ENCODE measurements around the gene MAFF.
A peak's percentile ranks its signal among the peaks of the same experiment; 100 is the strongest.

The MAFF gene

GRCh38 chr22:38250643-38251340 is 49.0 kb downstream of the MAFF start:
- DNase-seq = no peak

GRCh38 chr22:38251341-38251692 is 49.5 kb downstream of the MAFF start:
- no peak for DNase-seq

GRCh38 chr22:38255697-38256096 is 53.9 kb downstream of the MAFF start:
- no peak for DNase-seq

DNA sequence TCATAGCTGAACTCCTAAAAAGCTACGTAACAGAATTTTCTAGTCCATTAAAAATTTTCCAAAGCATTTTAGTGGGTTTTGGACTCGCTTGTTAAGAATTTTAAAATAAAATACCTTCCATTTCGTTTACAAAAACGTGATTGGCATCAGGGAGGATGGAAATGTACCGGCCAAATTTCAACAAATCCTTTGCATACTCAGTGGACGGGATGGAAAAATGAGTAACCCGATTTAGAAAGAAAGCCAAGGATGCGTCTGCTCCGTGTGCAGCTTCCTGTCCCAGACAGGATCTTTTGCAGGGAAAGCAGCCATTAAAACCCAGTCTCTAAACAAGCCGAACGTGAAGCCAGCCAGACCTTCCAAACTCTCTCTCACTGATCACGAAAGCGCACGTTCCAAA is 55.4 kb downstream of the MAFF start:
- DNase-seq = peak; percentile 75

GRCh38 chr22:38257650-38258250 is 56.0 kb downstream of the MAFF start:
- no peak for DNase-seq

DNA sequence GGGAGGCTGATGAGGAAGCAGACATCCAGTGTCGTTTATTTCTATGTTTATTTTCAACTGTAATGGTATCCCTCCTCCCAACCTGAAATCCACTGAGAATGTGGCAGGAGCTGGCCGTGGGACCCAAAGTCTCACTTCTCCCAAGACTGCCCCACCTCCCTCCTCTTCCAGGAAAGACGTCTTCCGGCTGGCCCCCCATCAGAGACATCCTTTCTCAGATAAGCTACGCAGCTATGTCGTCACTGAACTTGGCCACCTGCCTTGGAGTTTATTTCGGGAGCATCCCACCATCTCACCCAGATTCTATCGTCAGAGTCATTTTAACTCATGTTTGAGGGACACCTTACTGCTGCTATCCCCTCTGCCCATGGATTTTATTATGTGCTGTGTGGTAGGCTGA is 57.1 kb downstream of the MAFF start:
- DNase-seq = no peak

DNA sequence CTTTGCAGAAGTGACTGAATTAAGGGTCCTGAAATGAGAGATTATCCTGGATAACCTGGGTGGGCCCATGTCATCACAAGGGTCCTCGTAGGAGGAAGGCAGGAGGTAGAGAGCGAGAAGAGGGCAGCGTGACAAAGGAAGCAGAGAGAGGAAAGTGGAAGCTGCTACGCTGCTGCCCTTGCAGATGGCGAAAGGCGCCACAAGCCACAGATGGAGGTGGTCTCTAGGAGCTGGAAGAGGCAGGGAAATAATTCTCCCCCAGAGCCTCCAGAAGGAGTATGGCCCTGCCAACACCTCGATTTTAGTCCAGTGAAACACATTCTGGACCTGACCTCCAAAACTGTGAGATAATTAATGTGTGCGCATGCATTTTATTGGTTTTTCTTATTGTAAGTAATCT is 57.6 kb downstream of the MAFF start:
- DNase-seq = no peak

- peak; percentile 53 for DNase-seq
Measured at GRCh38 chr22:38260761-38261681, 59.2 kb downstream of the MAFF start.

GRCh38 chr22:38262051-38262795 is 60.4 kb downstream of the MAFF start:
- no peak for DNase-seq

DNA sequence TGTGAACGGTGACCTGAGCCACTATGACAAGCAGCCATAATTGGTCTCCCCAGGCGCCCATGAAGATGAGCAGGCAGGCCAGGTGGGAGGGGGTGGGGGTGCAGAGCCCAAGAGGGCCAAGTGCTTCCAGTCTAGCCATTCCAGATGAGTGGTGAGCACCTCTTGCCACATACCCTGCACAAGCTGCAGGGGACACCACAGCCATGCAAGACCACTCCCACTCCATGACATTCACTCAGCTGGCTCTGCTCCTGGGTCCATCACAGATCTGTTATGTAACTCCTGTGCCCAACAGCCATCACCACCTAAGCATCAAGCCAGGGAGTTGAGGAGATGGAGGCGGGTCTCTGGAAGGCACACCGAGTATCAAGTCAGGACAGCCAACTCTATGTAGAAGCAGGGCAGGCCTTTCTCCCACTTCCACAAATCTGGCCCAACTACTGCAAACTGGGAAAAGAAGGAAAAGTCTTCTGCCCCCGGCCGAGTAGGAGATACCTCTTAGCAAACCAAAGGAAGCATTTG is 62.6 kb downstream of the MAFF start:
- no peak for DNase-seq
